ENCODE measurements around the gene CXCL17. TPM values are rescaled to one million over a fixed set of nuclear protein-coding genes. Genes with fewer than 3 reads are reported as not detected.

CXCL17 gene
- total RNA-seq, 2 experiments from 2014 or later = not detected

GRCh38 chr19:42389899-42390298 is 52.8 kb downstream of the CXCL17 start, which contains the start of gene CNFN:
Gene CNFN (minus strand): TSS chr19:42390297. CDS start chr19:42389037, 1,260 bp downstream.
- no peak within 1 kb of the TSS for H3K4me3 ChIP-seq (ENCODE audit: low read depth, low read length, poor library complexity, severe bottlenecking)
- H3K79me2 ChIP-seq (ENCODE audit: insufficient read depth, low read depth, low read length) = no peaks in the 10 kb centered on the region
- TF ChIP-seq CTCF (conservative IDR thresholded peaks at IDR 0.05; ENCODE audit: low read length) (no peak), EZH2phosphoT487 (IDR thresholded peaks at IDR 0.05; ENCODE audit: borderline replicate concordance, low read depth, low read length) (no peak)
- intact Hi-C loops (cut with micrococcal nuclease; ENCODE audit: unreplicated experiment) = no loop called here
- H3K27ac ChIP-seq (ENCODE audit: low read depth, low read length, poor library complexity, severe bottlenecking) = no peak within 1 kb of the TSS
- H3K9me2 ChIP-seq (ENCODE audit: insufficient read depth, low read length) = no peaks in the 10 kb centered on the region
- no peaks in the 10 kb centered on the region for H3K9me3 ChIP-seq (ENCODE audit: low read length)
- H2AFZ ChIP-seq (ENCODE audit: low read length) = no peak within 1 kb of the TSS
- no peaks in the 10 kb centered on the region for H4K20me1 ChIP-seq (ENCODE audit: insufficient read depth, low read length)
- no peak for DNase-seq (ENCODE audit: low spot score)
- peaks cover 9% of the 10 kb centered on the region for H3K4me1 ChIP-seq (ENCODE audit: insufficient read depth, low read length, poor library complexity, severe bottlenecking)
- ChIA-PET CTCF (ENCODE audit: unreplicated experiment) (no interaction called here), POLR2A (no interaction called here)
- no peaks in the 10 kb centered on the region for H3K36me3 ChIP-seq (ENCODE audit: insufficient read depth, low read length)
- BruUV-seq (replicated peaks) = no TSS peak
- H3K4me2 ChIP-seq (ENCODE audit: low read length) = no peak within 1 kb of the TSS

- Histone ChIP-seq H3K36me3 (ENCODE audit: insufficient read depth, low read length) (no peaks in the 10 kb centered on the region), H3K27ac (ENCODE audit: low read depth, low read length, poor library complexity, severe bottlenecking) (no peak overlapping the region), H3K4me3 (ENCODE audit: low read depth, low read length, poor library complexity, severe bottlenecking) (no peak overlapping the region), H2AFZ (ENCODE audit: low read length) (no peak overlapping the region), H3K79me2 (ENCODE audit: insufficient read depth, low read depth, low read length) (no peaks in the 10 kb centered on the region), H3K4me1 (ENCODE audit: insufficient read depth, low read length, poor library complexity, severe bottlenecking) (peaks cover 9% of the 10 kb centered on the region), H3K9me3 (ENCODE audit: low read length) (no peaks in the 10 kb centered on the region), H4K20me1 (ENCODE audit: insufficient read depth, low read length) (no peaks in the 10 kb centered on the region), H3K4me2 (ENCODE audit: low read length) (no peak overlapping the region), H3K9me2 (ENCODE audit: insufficient read depth, low read length) (no peaks in the 10 kb centered on the region)
- ChIA-PET POLR2A (no interaction called here), CTCF (ENCODE audit: unreplicated experiment) (no interaction called here)
- no TSS peak for BruUV-seq (replicated peaks)
- TF ChIP-seq EZH2phosphoT487 (IDR thresholded peaks at IDR 0.05; ENCODE audit: borderline replicate concordance, low read depth, low read length) (no peak), CTCF (conservative IDR thresholded peaks at IDR 0.05; ENCODE audit: low read length) (no peak)
- DNase-seq (ENCODE audit: low spot score) = no peak
- intact Hi-C loops (cut with micrococcal nuclease; ENCODE audit: unreplicated experiment) = no loop called here
These were observed 53.8 kb downstream of the CXCL17 start for GRCh38 chr19:42388851-42389489.

GRCh38 chr19:42386974-42387707 is 55.6 kb downstream of the CXCL17 start:
- Histone ChIP-seq H3K27ac (ENCODE audit: low read depth, low read length, poor library complexity, severe bottlenecking) (no peak overlapping the region), H3K4me1 (ENCODE audit: insufficient read depth, low read length, poor library complexity, severe bottlenecking) (peaks cover 9% of the 10 kb centered on the region), H3K4me2 (ENCODE audit: low read length) (peak overlapping the region; percentile 78), H3K9me2 (ENCODE audit: insufficient read depth, low read length) (no peaks in the 10 kb centered on the region), H2AFZ (ENCODE audit: low read length) (peak overlapping the region; percentile 78), H3K9me3 (ENCODE audit: low read length) (no peaks in the 10 kb centered on the region), H3K36me3 (ENCODE audit: insufficient read depth, low read length) (no peaks in the 10 kb centered on the region), H3K4me3 (ENCODE audit: low read depth, low read length, poor library complexity, severe bottlenecking) (peak overlapping the region; percentile 64), H4K20me1 (ENCODE audit: insufficient read depth, low read length) (no peaks in the 10 kb centered on the region), H3K79me2 (ENCODE audit: insufficient read depth, low read depth, low read length) (no peaks in the 10 kb centered on the region)
- peak; percentile 77 for DNase-seq (ENCODE audit: low spot score)
- BruUV-seq (replicated peaks) = no TSS peak
- ChIA-PET CTCF (ENCODE audit: unreplicated experiment) (no interaction called here), POLR2A (no interaction called here)
- intact Hi-C loops (cut with micrococcal nuclease; ENCODE audit: unreplicated experiment) = no loop called here
- TF ChIP-seq CTCF (conservative IDR thresholded peaks at IDR 0.05; ENCODE audit: low read length) = peak; percentile 77
- TF ChIP-seq EZH2phosphoT487 (IDR thresholded peaks at IDR 0.05; ENCODE audit: borderline replicate concordance, low read depth, low read length) = no peak
